GM21576 (cell line): Measurements from ENCODE around the gene FCHO1.
"Not testable (repeated sequence)": the region's sequence is repeated elsewhere in the genome, so short reads cannot be mapped to it uniquely, and the experiment has no call there.

Experiments
- ATAC-seq: cut with Tn5 transposase; IDR thresholded peaks from one replicate; pipeline ENCODE4 v1.9.1; 2021; ENCODE audit warnings: mild to moderate bottlenecking, moderate library complexity; ENCODE audit not compliant: unreplicated experiment

FCHO1 gene

GRCh38 chr19:17762505-17763229 is 11.4 kb downstream of the FCHO1 start:
- no peak for ATAC-seq

GRCh38 chr19:17764348-17764747 is 13.1 kb downstream of the FCHO1 start:
- ATAC-seq = no peak

GRCh38 chr19:17765069-17765618 is 13.9 kb downstream of the FCHO1 start:
- no peak for ATAC-seq

- ATAC-seq = no peak
Observed at GRCh38 chr19:17766543-17767131, 15.4 kb downstream of the FCHO1 start.

DNA sequence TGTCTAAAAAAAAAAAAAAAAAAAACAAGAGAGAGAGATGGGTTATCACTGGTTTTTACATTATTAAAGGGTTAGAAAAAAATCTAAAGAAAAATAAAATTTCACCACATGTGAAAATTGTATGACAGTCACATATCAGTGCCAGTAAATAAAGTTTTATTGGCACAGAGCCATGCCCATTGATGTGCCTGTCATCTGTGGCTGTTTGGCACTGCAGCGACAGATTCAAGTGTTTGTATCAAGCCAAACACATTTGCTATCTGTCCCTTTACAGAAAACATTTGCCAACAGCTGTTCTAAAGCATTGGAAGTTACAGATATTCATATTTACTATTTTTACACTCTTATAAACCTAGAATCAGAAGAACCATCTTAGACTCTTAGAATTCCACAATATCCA is 16.3 kb downstream of the FCHO1 start:
- ATAC-seq = no peak

DNA sequence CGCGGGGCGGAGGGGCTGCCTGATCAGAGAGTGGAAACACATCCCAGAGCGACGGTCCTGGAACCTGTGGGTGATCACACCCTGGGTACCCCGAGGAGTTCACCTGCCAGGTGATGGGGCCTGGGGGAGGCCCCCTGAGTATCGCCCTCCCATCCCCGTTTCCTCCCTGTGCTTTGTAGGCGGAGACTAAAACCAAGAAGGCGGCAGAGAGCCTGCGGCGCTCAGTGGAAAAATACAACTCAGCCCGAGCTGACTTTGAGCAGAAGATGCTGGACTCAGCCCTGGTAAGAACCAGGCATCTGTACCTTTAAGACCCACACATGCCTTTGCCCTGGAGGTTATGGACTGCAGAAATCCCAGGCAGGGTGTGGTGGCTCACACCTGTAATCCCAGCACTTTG is 19.3 kb downstream of the FCHO1 start:
- ATAC-seq = no peak

GRCh38 chr19:17772172-17772571 is 20.9 kb downstream of the FCHO1 start:
- ATAC-seq = no peak

- ATAC-seq = no peak
Observed at GRCh38 chr19:17775245-17775927, 24.1 kb downstream of the FCHO1 start.

DNA sequence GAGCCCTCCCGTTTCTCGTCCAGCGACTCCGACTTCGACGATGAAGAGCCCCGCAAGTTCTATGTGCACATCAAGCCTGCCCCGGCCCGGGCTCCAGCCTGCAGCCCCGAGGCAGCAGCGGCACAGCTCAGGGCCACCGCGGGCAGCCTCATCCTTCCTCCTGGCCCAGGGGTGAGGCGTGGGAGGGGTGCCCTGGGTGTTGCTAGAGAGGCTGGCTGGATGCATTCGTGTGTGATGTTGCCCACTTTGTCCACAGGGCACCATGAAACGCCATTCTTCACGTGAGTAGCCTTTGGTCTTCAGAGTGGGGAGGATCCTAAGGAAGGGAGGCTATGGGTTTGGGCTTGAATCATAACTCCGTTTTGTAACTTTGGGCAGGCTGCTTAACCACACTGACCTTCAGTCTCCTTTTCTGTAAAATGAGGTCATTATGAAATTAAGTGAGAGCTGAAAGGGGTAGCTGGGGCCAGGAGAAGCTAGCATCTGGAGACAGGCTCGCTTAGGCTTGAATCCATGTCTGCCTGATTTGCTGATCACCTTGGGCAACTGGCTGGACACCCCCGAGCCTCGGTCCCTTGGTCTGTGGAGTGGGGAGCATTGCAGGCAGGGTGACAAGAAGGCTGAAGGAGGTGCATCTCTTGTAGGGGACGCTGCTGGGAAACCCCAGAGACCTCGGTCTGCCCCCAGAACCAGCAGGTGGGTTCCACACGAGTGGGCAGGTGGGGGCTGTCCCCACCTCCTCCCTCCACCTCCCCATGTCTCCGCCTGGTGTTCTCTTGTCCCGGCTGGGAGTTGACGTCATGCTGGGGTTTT is 24.9 kb downstream of the FCHO1 start:
- ATAC-seq = peak; percentile 53

- ATAC-seq = not testable (repeated sequence)
Observed at GRCh38 chr19:17777840-17778239, 26.6 kb downstream of the FCHO1 start.

- no peak for ATAC-seq
Observed at GRCh38 chr19:17778251-17778967, 27.1 kb downstream of the FCHO1 start.

DNA sequence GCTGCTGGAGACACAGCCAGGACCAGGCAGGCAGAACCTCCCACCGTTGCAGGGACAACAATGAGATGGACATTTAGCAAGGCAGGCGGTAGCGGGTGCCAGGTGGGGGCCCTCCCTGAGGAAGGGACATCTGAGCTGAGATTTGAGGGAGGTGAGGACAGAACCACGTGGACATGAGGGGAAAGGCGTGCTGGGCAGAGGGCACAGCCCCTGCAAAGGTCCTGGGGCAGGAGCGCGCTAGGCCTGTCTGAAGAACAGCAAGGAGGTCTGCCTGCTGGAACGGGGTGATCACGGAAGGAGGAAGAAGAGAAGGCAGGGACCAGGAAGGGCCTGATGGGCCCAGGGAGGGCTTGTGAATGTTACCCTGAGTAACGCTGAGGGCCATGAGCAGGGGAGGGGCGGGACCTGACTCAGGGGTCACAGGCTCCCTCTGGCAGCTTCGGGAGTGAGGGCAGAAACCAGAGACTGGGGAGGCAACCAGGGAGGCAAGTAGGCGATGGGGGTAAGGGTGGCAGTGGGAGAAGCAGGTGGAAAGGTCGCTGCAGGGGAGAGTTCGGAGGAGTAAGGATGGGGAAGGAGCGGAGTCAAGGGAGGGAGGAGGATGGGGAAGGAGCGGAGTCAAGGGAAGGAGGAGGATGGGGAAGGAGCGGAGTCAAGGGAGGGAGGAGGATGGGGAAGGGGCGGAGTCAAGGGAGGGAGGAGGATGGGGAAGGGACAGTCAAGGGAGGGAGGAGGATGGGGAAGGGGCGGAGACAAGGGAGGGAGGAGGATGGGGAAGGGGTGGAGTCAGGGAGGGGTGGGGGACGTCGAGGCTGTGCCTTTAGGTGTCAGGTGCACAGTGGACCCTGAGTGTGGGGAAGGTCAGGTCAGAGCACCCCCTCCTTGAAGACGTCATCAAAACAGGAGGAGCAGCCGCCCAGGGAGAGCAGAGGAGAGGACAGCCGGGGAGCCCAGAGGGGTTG is 28.0 kb downstream of the FCHO1 start:
- ATAC-seq = no peak

- no peak for ATAC-seq
Observed at GRCh38 chr19:17780781-17781180, 29.5 kb downstream of the FCHO1 start.

- not testable (repeated sequence) for ATAC-seq
Observed at GRCh38 chr19:17783721-17784120, 32.4 kb downstream of the FCHO1 start.

DNA sequence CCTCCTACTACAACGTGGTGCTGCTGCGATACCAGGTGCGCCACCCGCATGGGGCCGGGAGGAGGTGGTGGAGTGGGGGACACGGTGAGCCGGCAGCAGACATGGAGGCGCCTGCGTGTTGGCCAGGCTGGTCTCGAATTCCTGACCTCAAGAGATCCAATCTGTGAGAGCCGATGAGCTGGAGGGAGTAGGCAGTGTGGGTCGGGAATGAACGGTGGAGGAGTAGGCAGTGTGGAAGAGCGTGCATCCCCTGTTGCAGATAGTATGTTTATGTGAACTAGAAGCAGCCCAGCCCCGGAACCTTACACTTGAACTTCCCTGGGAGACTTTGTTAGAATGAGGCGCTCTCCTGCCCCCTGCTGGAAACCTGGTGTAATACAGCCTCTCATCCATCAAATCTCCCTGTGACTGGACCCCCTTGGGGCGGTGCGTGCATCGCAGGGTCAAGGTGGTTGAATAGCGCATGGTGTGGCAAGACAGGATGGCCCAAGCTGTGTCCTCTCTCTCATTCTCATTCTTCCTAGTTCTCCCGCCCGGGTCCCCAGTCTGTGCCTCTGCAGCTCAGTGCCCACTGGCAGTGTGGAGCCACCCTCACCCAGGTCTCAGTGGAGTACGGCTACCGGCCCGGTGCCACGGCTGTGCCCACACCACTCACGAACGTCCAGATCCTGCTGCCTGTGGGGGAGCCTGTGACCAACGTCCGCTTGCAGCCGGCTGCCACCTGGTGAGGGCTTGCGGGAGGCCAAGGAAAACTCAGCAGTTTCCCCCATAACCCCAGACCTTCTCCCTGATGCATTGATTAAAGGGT is 33.1 kb downstream of the FCHO1 start:
- no peak for ATAC-seq

GRCh38 chr19:17787274-17787913 is 36.1 kb downstream of the FCHO1 start:
- no peak for ATAC-seq

DNA sequence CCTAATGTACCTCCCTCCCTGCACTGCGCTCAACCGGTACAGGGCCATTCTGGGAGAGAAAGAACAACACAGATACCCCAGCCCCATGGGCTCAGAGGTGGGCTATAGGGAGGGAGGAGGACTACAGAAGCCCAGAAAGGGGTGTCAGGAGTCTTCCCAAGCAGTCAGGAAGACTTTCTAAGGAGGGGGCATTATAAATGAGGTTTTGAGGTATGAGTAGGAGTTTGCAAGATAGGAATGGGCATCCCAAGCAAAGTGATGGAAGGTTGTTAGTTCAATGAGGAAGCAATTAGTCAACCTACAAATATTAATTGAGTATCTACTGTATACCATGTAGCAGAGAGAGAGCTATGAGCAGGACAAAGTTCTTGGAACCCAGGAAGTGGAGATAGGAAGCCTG is 37.4 kb downstream of the FCHO1 start:
- no peak for ATAC-seq
